ENCODE data around the gene PRPF19. TPM values are rescaled to one million over a fixed set of nuclear protein-coding genes. Genes with fewer than 3 reads are reported as not detected.

The PRPF19 gene
- 10 to 100 TPM; 42.0 to 52.2 TPM for total RNA-seq

GRCh38 chr11:60906132-60906972, at the start of gene PRPF19:
Gene PRPF19, minus strand, starts transcription at chr11:60906585. Its CDS starts 203 bp downstream, at chr11:60906382.
- H3K4me3 ChIP-seq = peak within 1 kb of the TSS; percentile 89
- H3K9me3 ChIP-seq = no peaks in the 10 kb centered on the region
- ATAC-seq (ENCODE audit: insufficient number of reproducible peaks, low FRiP score, low read depth) (peak; percentile 86), DNase-seq (ENCODE audit: low spot score) (peak; percentile 92)
- H3K4me1 ChIP-seq (ENCODE audit: control insufficient read depth in 1 of 2, low read depth in 2 of 2) = peaks cover 10 to 21% of the 10 kb centered on the region in 2 donors
- TF ChIP-seq CTCF (IDR thresholded peaks at IDR 0.05) = no peak
- H3K27me3 ChIP-seq (replicated peaks; ENCODE audit: insufficient read depth) = no peaks in the 10 kb centered on the region
- peak within 1 kb of the TSS; percentile 92 to 94 for H3K27ac ChIP-seq
- peaks cover 20% of the 10 kb centered on the region for H3K36me3 ChIP-seq

- DNase-seq (ENCODE audit: low spot score) (no peak), ATAC-seq (ENCODE audit: insufficient number of reproducible peaks, low FRiP score, low read depth) (no peak)
- no peak overlapping the region for H3K27ac ChIP-seq
- H3K36me3 ChIP-seq = no peaks in the 10 kb centered on the region
- H3K9me3 ChIP-seq = no peaks in the 10 kb centered on the region
- H3K4me3 ChIP-seq = no peak overlapping the region
- no peaks in the 10 kb centered on the region for H3K27me3 ChIP-seq (replicated peaks; ENCODE audit: insufficient read depth)
- H3K4me1 ChIP-seq (ENCODE audit: control insufficient read depth in 1 of 2, low read depth in 2 of 2) = peaks cover 4 to 5% of the 10 kb centered on the region in 2 donors
- no peak for TF ChIP-seq CTCF (IDR thresholded peaks at IDR 0.05)
Observed at GRCh38 chr11:60955571-60955970, 49.2 kb upstream of the PRPF19 start.

GRCh38 chr11:60954421-60954820, 48.0 kb upstream of the PRPF19 start:
- no peak for TF ChIP-seq CTCF (IDR thresholded peaks at IDR 0.05)
- no peak for ATAC-seq (ENCODE audit: insufficient number of reproducible peaks, low FRiP score, low read depth)
- no peaks in the 10 kb centered on the region for H3K9me3 ChIP-seq
- peaks cover 11 to 13% of the 10 kb centered on the region in 2 donors for H3K4me1 ChIP-seq (ENCODE audit: control insufficient read depth in 1 of 2, low read depth in 2 of 2)
- H3K27ac ChIP-seq = no peak overlapping the region
- no peaks in the 10 kb centered on the region for H3K36me3 ChIP-seq
- no peaks in the 10 kb centered on the region for H3K27me3 ChIP-seq (replicated peaks; ENCODE audit: insufficient read depth)
- no peak for DNase-seq (ENCODE audit: low spot score)
- no peak overlapping the region for H3K4me3 ChIP-seq

- no peaks in the 10 kb centered on the region for H3K36me3 ChIP-seq
- no peak for ATAC-seq (ENCODE audit: insufficient number of reproducible peaks, low FRiP score, low read depth)
- H3K27ac ChIP-seq = peak overlapping the region in 1 of 2 donors; percentile 71
- no peak for TF ChIP-seq CTCF (IDR thresholded peaks at IDR 0.05)
- DNase-seq (ENCODE audit: low spot score) = no peak
- peaks cover 13% of the 10 kb centered on the region in 2 donors for H3K4me1 ChIP-seq (ENCODE audit: control insufficient read depth in 1 of 2, low read depth in 2 of 2)
- H3K27me3 ChIP-seq (replicated peaks; ENCODE audit: insufficient read depth) = no peaks in the 10 kb centered on the region
- H3K4me3 ChIP-seq = no peak overlapping the region
- no peaks in the 10 kb centered on the region for H3K9me3 ChIP-seq
Observed at GRCh38 chr11:60953781-60954180, 47.4 kb upstream of the PRPF19 start.

GRCh38 chr11:60952742-60953170, 46.4 kb upstream of the PRPF19 start:
- no peaks in the 10 kb centered on the region for H3K9me3 ChIP-seq
- H3K27me3 ChIP-seq (replicated peaks; ENCODE audit: insufficient read depth) = no peaks in the 10 kb centered on the region
- H3K27ac ChIP-seq = peak overlapping the region; percentile 70 to 71
- peak overlapping the region; percentile 73 for H3K4me3 ChIP-seq
- ATAC-seq (ENCODE audit: insufficient number of reproducible peaks, low FRiP score, low read depth) = no peak
- peaks cover 13% of the 10 kb centered on the region in 2 donors for H3K4me1 ChIP-seq (ENCODE audit: control insufficient read depth in 1 of 2, low read depth in 2 of 2)
- H3K36me3 ChIP-seq = no peaks in the 10 kb centered on the region
- no peak for TF ChIP-seq CTCF (IDR thresholded peaks at IDR 0.05)
- DNase-seq (ENCODE audit: low spot score) = no peak

Measured in thoracic aorta (tissue), 2 donors.